Measurements from ENCODE around the gene CDO1.

CDO1 gene

GRCh38 chr5:115788440-115788839, 28.0 kb downstream of the CDO1 start:
- no peak for ATAC-seq
- TF ChIP-seq SNAI2 (CRISPR knock-in tag; IDR thresholded peaks at IDR 0.05) (no peak), ESRRG (CRISPR knock-in tag; IDR thresholded peaks at IDR 0.05) (no peak), CREB5 (CRISPR knock-in tag; IDR thresholded peaks at IDR 0.05; ENCODE audit: low read depth) (no peak), TSHZ2 (CRISPR knock-in tag; IDR thresholded peaks at IDR 0.05) (no peak), PATZ1 (CRISPR knock-in tag; IDR thresholded peaks at IDR 0.05; ENCODE audit: borderline replicate concordance) (no peak), ZFP3 (CRISPR knock-in tag; IDR thresholded peaks at IDR 0.05) (no peak), TOX (CRISPR knock-in tag; IDR thresholded peaks at IDR 0.05; ENCODE audit: borderline replicate concordance) (no peak), OSR1 (CRISPR knock-in tag; IDR thresholded peaks at IDR 0.05) (no peak), TCF4 (CRISPR knock-in tag; IDR thresholded peaks at IDR 0.05; ENCODE audit: borderline replicate concordance) (no peak), CSDC2 (CRISPR knock-in tag; IDR thresholded peaks at IDR 0.05) (no peak), ZNF70 (CRISPR knock-in tag; IDR thresholded peaks at IDR 0.05) (no peak), BACH2 (CRISPR knock-in tag; IDR thresholded peaks at IDR 0.05; ENCODE audit: borderline replicate concordance) (no peak), RARB (CRISPR knock-in tag; IDR thresholded peaks at IDR 0.05) (no peak), ZNF565 (CRISPR knock-in tag; conservative IDR thresholded peaks at IDR 0.05; ENCODE audit: low read depth) (no peak), GLIS3 (CRISPR knock-in tag; IDR thresholded peaks at IDR 0.05) (no peak), PPARA (CRISPR knock-in tag; IDR thresholded peaks at IDR 0.05; ENCODE audit: borderline replicate concordance) (no peak)

- ATAC-seq = no peak
These were observed 29.0 kb downstream of the CDO1 start for GRCh38 chr5:115787426-115787825.

More at GRCh38 chr5:115787426-115787825, 29.0 kb downstream of the CDO1 start:
- TF ChIP-seq ZFP3 (CRISPR knock-in tag; IDR thresholded peaks at IDR 0.05) (no peak), TCF4 (CRISPR knock-in tag; IDR thresholded peaks at IDR 0.05; ENCODE audit: borderline replicate concordance) (no peak), ZNF565 (CRISPR knock-in tag; conservative IDR thresholded peaks at IDR 0.05; ENCODE audit: low read depth) (no peak), BACH2 (CRISPR knock-in tag; IDR thresholded peaks at IDR 0.05; ENCODE audit: borderline replicate concordance) (no peak), RARB (CRISPR knock-in tag; IDR thresholded peaks at IDR 0.05) (no peak), ARNTL (CRISPR knock-in tag; IDR thresholded peaks at IDR 0.05; ENCODE audit: borderline replicate concordance, low read depth) (no peak), ISL1 (CRISPR knock-in tag; IDR thresholded peaks at IDR 0.05) (no peak), OSR1 (CRISPR knock-in tag; IDR thresholded peaks at IDR 0.05) (no peak), ESRRG (CRISPR knock-in tag; IDR thresholded peaks at IDR 0.05) (no peak), TSHZ2 (CRISPR knock-in tag; IDR thresholded peaks at IDR 0.05) (no peak), SNAI2 (CRISPR knock-in tag; IDR thresholded peaks at IDR 0.05) (no peak), ZNF70 (CRISPR knock-in tag; IDR thresholded peaks at IDR 0.05) (no peak), CREB5 (CRISPR knock-in tag; IDR thresholded peaks at IDR 0.05; ENCODE audit: low read depth) (no peak), ZFP30 (CRISPR knock-in tag; IDR thresholded peaks at IDR 0.05) (no peak), ZNF8 (CRISPR knock-in tag; IDR thresholded peaks at IDR 0.05) (no peak), PATZ1 (CRISPR knock-in tag; IDR thresholded peaks at IDR 0.05; ENCODE audit: borderline replicate concordance) (no peak), TOX (CRISPR knock-in tag; IDR thresholded peaks at IDR 0.05; ENCODE audit: borderline replicate concordance) (no peak)
- TF ChIP-seq, protein P1, sequence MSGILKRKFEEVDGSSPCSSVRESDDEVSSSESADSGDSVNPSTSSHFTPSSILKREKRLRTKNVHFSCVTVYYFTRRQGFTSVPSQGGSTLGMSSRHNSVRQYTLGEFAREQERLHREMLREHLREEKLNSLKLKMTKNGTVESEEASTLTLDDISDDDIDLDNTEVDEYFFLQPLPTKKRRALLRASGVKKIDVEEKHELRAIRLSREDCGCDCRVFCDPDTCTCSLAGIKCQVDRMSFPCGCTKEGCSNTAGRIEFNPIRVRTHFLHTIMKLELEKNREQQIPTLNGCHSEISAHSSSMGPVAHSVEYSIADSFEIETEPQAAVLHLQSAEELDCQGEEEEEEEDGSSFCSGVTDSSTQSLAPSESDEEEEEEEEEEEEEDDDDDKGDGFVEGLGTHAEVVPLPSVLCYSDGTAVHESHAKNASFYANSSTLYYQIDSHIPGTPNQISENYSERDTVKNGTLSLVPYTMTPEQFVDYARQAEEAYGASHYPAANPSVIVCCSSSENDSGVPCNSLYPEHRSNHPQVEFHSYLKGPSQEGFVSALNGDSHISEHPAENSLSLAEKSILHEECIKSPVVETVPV (CRISPR knock-in tag; IDR thresholded peaks at IDR 0.05) = no peak
- TF ChIP-seq, protein P2, sequence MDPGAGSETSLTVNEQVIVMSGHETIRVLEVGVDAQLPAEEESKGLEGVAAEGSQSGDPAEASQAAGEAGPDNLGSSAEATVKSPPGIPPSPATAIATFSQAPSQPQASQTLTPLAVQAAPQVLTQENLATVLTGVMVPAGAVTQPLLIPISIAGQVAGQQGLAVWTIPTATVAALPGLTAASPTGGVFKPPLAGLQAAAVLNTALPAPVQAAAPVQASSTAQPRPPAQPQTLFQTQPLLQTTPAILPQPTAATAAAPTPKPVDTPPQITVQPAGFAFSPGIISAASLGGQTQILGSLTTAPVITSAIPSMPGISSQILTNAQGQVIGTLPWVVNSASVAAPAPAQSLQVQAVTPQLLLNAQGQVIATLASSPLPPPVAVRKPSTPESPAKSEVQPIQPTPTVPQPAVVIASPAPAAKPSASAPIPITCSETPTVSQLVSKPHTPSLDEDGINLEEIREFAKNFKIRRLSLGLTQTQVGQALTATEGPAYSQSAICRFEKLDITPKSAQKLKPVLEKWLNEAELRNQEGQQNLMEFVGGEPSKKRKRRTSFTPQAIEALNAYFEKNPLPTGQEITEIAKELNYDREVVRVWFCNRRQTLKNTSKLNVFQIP (CRISPR knock-in tag; IDR thresholded peaks at IDR 0.05; ENCODE audit: borderline replicate concordance, low read depth) = no peak

All from SK-N-SH treated with all-trans-retinoic acid at 6 μM for 48 hours (cell line).